OCI-LY3 (cell line): ENCODE measurements around the gene ATP12A.
A peak's percentile ranks its signal among the peaks of the same experiment; 100 is the strongest.

Experiments
- H2AFZ ChIP-seq: fragments of 200-600, 300-600 bp; shearing (Covaris generic); 2 replicates; pipeline ENCODE4 v1.6.0; 2014; ENCODE audit warnings: antibody characterized with exemption, low read depth, low read length
- H3K27ac ChIP-seq: fragments of 200-600, 300-600 bp; sonication (generic); 2 replicates; pipeline ENCODE4 v1.5.1; 2014; ENCODE audit warnings: mild to moderate bottlenecking, low read length, moderate library complexity, mixed read lengths
- H3K27me3 ChIP-seq: fragments of 200-600, 300-600 bp; sonication (generic); 2 replicates; pipeline ENCODE4 v1.6.1; 2014; ENCODE audit warnings: low read depth, low read length, mixed read lengths
- H3K36me3 ChIP-seq: fragments of 200-600, 300-600 bp; sonication (generic); replicated peaks from 2 replicates; pipeline ENCODE3; 2014; ENCODE audit warnings: low read depth, low read length, mixed read lengths
- H3K4me1 ChIP-seq: fragments of 300-600, 200-600 bp; sonication (generic); 2 replicates; pipeline ENCODE4 v1.6.1; 2014; ENCODE audit warnings: low read length, mixed read lengths
- H3K4me2 ChIP-seq: fragments of 200-600, 300-600 bp; sonication (generic); 2 replicates; pipeline ENCODE4 v1.6.1; 2014; ENCODE audit warnings: low read length, mixed read lengths
- H3K4me3 ChIP-seq: fragments of 300-600, 200-600 bp; sonication (generic); 2 replicates; pipeline ENCODE4 v1.5.1; 2014; ENCODE audit warnings: antibody characterized with exemption, mild to moderate bottlenecking, low read length, moderate library complexity
- H3K79me2 ChIP-seq: fragments of 300-600, 200-600 bp; shearing (Covaris generic); 2 replicates; pipeline ENCODE4 v1.6.1; 2014; ENCODE audit warnings: mild to moderate bottlenecking, low read length, mixed read lengths
- H3K9ac ChIP-seq: fragments of 300-600, 200-600 bp; shearing (Covaris generic); 2 replicates; pipeline ENCODE4 v1.6.0; 2014; ENCODE audit warnings: mild to moderate bottlenecking, low read length, moderate library complexity
- H3K9me3 ChIP-seq: fragments of 200-600, 300-600 bp; shearing (Covaris generic); 2 replicates; pipeline ENCODE4 v1.6.1; 2014; ENCODE audit warnings: low read length, mixed read lengths; ENCODE audit not compliant: insufficient read depth
- H4K20me1 ChIP-seq: fragments of 200-600, 300-600 bp; sonication (generic); 2 replicates; pipeline ENCODE4 v1.6.1; 2016; ENCODE audit warnings: low read length, mixed read lengths; ENCODE audit not compliant: insufficient read depth
- EZH2phosphoT487 ChIP-seq: fragments of 200-600 bp; shearing (Covaris generic); IDR thresholded peaks from 2 replicates; pipeline ENCODE4 v1.6.1; 2018; ENCODE audit warnings: antibody characterized with exemption, mixed run types, low read depth
- TF ChIP-seq, protein P1 (sequence below): fragments of 200-600, 300-600 bp; sonication (generic); IDR thresholded peaks from 2 replicates; pipeline ENCODE4 v1.5.1; 2014; ENCODE audit warnings: antibody characterized with exemption, low read length, low read depth

The ATP12A gene

DNA sequence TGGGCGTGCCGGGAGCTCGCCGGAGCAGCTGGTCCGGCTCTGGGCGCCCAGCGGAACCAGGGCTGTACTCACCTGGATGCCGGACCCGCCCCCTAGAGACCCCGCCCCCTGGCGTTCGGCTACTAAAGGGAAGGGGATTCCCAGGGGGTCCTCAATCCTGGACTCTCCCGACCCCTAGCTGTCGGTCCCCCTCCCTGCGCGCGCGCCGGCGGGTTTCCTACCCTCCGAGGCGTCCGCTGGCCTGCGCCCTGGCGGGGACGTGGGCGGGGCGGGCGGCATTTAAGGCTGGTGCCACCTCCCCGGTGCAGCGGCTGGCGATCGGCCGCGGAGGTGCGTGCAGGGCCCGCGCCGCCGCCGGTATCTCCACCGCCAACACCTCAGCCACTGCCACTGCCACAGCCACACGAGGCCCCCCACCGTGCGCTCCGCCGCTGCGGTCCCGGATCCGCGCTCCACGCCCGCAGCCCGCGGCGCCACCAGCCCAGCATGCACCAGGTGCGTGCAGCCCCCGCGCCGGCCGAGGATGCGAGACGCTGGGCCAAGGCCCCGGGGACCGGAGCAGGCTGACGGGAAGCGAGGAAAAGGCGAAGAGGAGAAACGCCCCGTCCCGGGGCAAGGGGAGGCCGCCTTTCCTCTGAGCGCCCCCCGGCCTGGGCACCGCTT is at the start of gene ATP12A:
Gene ATP12A (plus strand): TSS at position 151 of the 663 bp plus-strand sequence. CDS start 336 bp downstream, at position 487.
- Histone ChIP-seq H3K4me2 (peak within 1 kb of the TSS; percentile 57), H3K9ac (no peak within 1 kb of the TSS)
- TF ChIP-seq, protein P1, sequence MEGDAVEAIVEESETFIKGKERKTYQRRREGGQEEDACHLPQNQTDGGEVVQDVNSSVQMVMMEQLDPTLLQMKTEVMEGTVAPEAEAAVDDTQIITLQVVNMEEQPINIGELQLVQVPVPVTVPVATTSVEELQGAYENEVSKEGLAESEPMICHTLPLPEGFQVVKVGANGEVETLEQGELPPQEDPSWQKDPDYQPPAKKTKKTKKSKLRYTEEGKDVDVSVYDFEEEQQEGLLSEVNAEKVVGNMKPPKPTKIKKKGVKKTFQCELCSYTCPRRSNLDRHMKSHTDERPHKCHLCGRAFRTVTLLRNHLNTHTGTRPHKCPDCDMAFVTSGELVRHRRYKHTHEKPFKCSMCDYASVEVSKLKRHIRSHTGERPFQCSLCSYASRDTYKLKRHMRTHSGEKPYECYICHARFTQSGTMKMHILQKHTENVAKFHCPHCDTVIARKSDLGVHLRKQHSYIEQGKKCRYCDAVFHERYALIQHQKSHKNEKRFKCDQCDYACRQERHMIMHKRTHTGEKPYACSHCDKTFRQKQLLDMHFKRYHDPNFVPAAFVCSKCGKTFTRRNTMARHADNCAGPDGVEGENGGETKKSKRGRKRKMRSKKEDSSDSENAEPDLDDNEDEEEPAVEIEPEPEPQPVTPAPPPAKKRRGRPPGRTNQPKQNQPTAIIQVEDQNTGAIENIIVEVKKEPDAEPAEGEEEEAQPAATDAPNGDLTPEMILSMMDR: no peak
- no peak for TF ChIP-seq EZH2phosphoT487

GRCh38 chr13:24630851-24631620 is 49.2 kb upstream of the ATP12A start:
- Histone ChIP-seq H2AFZ (no peak overlapping the region), H3K27ac (no peak overlapping the region), H3K9me3 (no peaks in the 10 kb centered on the region), H3K4me1 (peaks cover 7% of the 10 kb centered on the region), H3K4me2 (no peak overlapping the region), H3K79me2 (no peaks in the 10 kb centered on the region), H3K4me3 (no peak overlapping the region), H4K20me1 (no peaks in the 10 kb centered on the region), H3K36me3 (no peaks in the 10 kb centered on the region), H3K27me3 (no peaks in the 10 kb centered on the region), H3K9ac (no peak overlapping the region)
- no peak for TF ChIP-seq EZH2phosphoT487
- TF ChIP-seq, protein P1: no peak

More for the DNA sequence above, at the start of gene ATP12A:
- Histone ChIP-seq H3K36me3 (no peaks in the 10 kb centered on the region), H2AFZ (no peak within 1 kb of the TSS; the same call in 1 of the 2 replicates), H3K79me2 (no peaks in the 10 kb centered on the region), H3K27ac (no peak within 1 kb of the TSS), H3K4me1 (peaks cover 20% of the 10 kb centered on the region), H4K20me1 (no peaks in the 10 kb centered on the region), H3K9me3 (no peaks in the 10 kb centered on the region), H3K4me3 (peak within 1 kb of the TSS; percentile 67), H3K27me3 (peaks cover 24% of the 10 kb centered on the region)

DNA sequence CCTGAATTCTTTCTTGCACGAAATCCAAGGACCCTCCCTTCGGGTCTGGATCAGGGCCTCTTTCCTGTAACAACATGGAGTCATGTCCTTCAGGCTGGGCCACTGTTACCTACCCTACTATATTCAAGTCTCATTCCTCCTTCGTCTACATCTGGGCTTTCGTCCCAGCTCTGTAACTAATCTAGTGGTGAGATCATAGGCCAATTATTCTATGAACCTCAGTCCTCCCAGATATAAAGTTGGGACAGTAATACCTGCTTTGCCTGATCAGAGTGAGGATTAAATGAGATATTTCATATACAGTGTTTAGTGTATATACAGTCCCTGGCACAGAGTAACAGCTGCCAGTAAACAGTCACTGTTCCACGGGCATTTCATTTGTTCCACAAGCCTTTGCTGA is 48.3 kb upstream of the ATP12A start:
- no peak overlapping the region for H3K27ac ChIP-seq
- no peaks in the 10 kb centered on the region for H3K36me3 ChIP-seq
- no peaks in the 10 kb centered on the region for H3K9me3 ChIP-seq
- H2AFZ ChIP-seq: no peak overlapping the region
- TF ChIP-seq, protein P1: no peak
- TF ChIP-seq EZH2phosphoT487: no peak
- H3K4me1 ChIP-seq: peaks cover 3% of the 10 kb centered on the region; the same call in 1 of the 2 replicates
- H3K4me2 ChIP-seq: no peak overlapping the region
- no peaks in the 10 kb centered on the region for H4K20me1 ChIP-seq
- no peaks in the 10 kb centered on the region for H3K27me3 ChIP-seq
- H3K9ac ChIP-seq: no peak overlapping the region
- no peaks in the 10 kb centered on the region for H3K79me2 ChIP-seq
- no peak overlapping the region for H3K4me3 ChIP-seq

- no peak overlapping the region for H3K9ac ChIP-seq
- peaks cover 3% of the 10 kb centered on the region; the same call in 1 of the 2 replicates for H3K4me1 ChIP-seq
- H3K79me2 ChIP-seq: no peaks in the 10 kb centered on the region
- H3K9me3 ChIP-seq: no peaks in the 10 kb centered on the region
- H3K36me3 ChIP-seq: no peaks in the 10 kb centered on the region
- no peak overlapping the region for H3K27ac ChIP-seq
- no peak overlapping the region for H3K4me2 ChIP-seq
- TF ChIP-seq, protein P1: no peak
- no peaks in the 10 kb centered on the region for H3K27me3 ChIP-seq
- no peak overlapping the region for H2AFZ ChIP-seq
- H4K20me1 ChIP-seq: no peaks in the 10 kb centered on the region
- H3K4me3 ChIP-seq: no peak overlapping the region
Measured at GRCh38 chr13:24632382-24633121, 47.7 kb upstream of the ATP12A start.
